Liver (tissue), 9 donors: ENCODE results near the gene PIANP. TPM values are rescaled to one million over a fixed set of nuclear protein-coding genes. Genes with fewer than 3 reads are reported as not detected.

Experiments used
- DNase-seq: peaks from one replicate; pipeline ENCODE4 v3.0.0-alpha.2; 2017; ENCODE audit warnings: low spot score
- H3K27ac ChIP-seq, 2 donors: one replicate each; pipeline ENCODE4 v1.7.0; 2013; ENCODE audit warnings: inconsistent platforms in 2 of 2, low read length in 2 of 2, control low read depth in 1 of 2, low read depth in 1 of 2, mild to moderate bottlenecking in 1 of 2
- H3K27me3 ChIP-seq, 4 donors: one replicate each; pipeline versions ENCODE4 v1.6.1 to v1.7.0; 2013; ENCODE audit warnings: low read length in 3 of 4, inconsistent platforms in 1 of 4, mild to moderate bottlenecking in 1 of 4, moderate library complexity in 1 of 4; ENCODE audit not compliant: control insufficient read depth in 4 of 4, insufficient read depth in 4 of 4
- H3K36me3 ChIP-seq, 4 donors: one replicate each; pipeline versions ENCODE4 v1.6.1 to v1.7.0; 2013; ENCODE audit warnings: low read length in 3 of 4, mild to moderate bottlenecking in 3 of 4, low read depth in 1 of 4, moderate library complexity in 1 of 4; ENCODE audit not compliant: control insufficient read depth in 4 of 4, insufficient read depth in 3 of 4
- H3K4me1 ChIP-seq, 4 donors: one replicate each; pipeline versions ENCODE4 v1.6.1 to v1.7.0; 2013; ENCODE audit warnings: low read length in 3 of 4, mild to moderate bottlenecking in 3 of 4, moderate library complexity in 1 of 4; ENCODE audit not compliant: control insufficient read depth in 4 of 4, insufficient read depth in 4 of 4
- H3K4me3 ChIP-seq, 3 donors: one replicate each; pipeline versions ENCODE4 v1.6.1 to v1.7.0; 2013; ENCODE audit warnings: low read length in 3 of 3, control low read depth in 1 of 3, low read depth in 1 of 3, mild to moderate bottlenecking in 1 of 3
- H3K9ac ChIP-seq, 2 donors: one replicate each; pipeline ENCODE4 v1.7.0; 2013; ENCODE audit warnings: low read length in 2 of 2, mild to moderate bottlenecking in 2 of 2, moderate library complexity in 2 of 2, control low read depth in 1 of 2, low read depth in 1 of 2
- H3K9me3 ChIP-seq, 4 donors: one replicate each; pipeline versions ENCODE4 v1.6.1 to v1.7.0; 2013; ENCODE audit warnings: low read length in 3 of 4; ENCODE audit not compliant: control insufficient read depth in 4 of 4
- CTCF ChIP-seq: fragments of 150-350 bp; IDR thresholded peaks from 2 replicates; pipeline ENCODE4 v1.5.1; 2017; ENCODE audit warnings: improper control_type of control experiment, low read depth, low read length; ENCODE audit not compliant: missing input control
- EGR1 ChIP-seq, 2 donors: IDR thresholded peaks; 2 replicates each; pipeline ENCODE4 v1.6.1; 2016 to 2018; ENCODE audit warnings: antibody characterized with exemption in 2 of 2, low read depth in 2 of 2
- FOXA1 ChIP-seq: IDR thresholded peaks from 2 replicates; pipeline ENCODE4 v1.6.1; 2016; ENCODE audit warnings: antibody characterized with exemption
- FOXA2 ChIP-seq: IDR thresholded peaks from 2 replicates; pipeline ENCODE4 v1.6.1; 2016; ENCODE audit warnings: antibody characterized with exemption
- GABPA ChIP-seq, 2 donors: IDR thresholded peaks in 1 of 2; conservative IDR thresholded peaks in 1 of 2; 2 replicates each; pipeline ENCODE4 v1.6.1; 2016; ENCODE audit warnings: antibody characterized with exemption in 2 of 2, mild to moderate bottlenecking in 1 of 2, moderate library complexity in 1 of 2
- HNF4A ChIP-seq, 2 donors: conservative IDR thresholded peaks; 2 replicates each; pipeline ENCODE4 v1.6.1; 2016; ENCODE audit warnings: antibody characterized with exemption in 2 of 2, mild to moderate bottlenecking in 2 of 2
- HNF4G ChIP-seq: IDR thresholded peaks from 2 replicates; pipeline ENCODE4 v1.6.1; 2016; ENCODE audit warnings: antibody characterized with exemption
- JUND ChIP-seq, 2 donors: IDR thresholded peaks; 2 replicates each; pipeline ENCODE4 v1.6.1; 2016; ENCODE audit warnings: antibody characterized with exemption in 2 of 2
- NR2F2 ChIP-seq: IDR thresholded peaks from 2 replicates; pipeline ENCODE4 v1.6.1; 2016; ENCODE audit warnings: antibody characterized with exemption
- RAD21 ChIP-seq, 2 donors: IDR thresholded peaks; 2 replicates each; pipeline ENCODE4 v1.6.1; 2016; ENCODE audit warnings: antibody characterized with exemption in 2 of 2, mild to moderate bottlenecking in 2 of 2
- REST ChIP-seq: IDR thresholded peaks from 2 replicates; pipeline ENCODE4 v1.6.1; 2016; ENCODE audit warnings: antibody characterized with exemption, mild to moderate bottlenecking
- RXRA ChIP-seq, 2 donors: IDR thresholded peaks; 2 replicates each; pipeline ENCODE4 v1.6.1; 2017 to 2018; ENCODE audit warnings: antibody characterized with exemption in 2 of 2, mild to moderate bottlenecking in 1 of 2
- SP1 ChIP-seq: IDR thresholded peaks from 2 replicates; pipeline ENCODE4 v1.6.1; 2018; ENCODE audit warnings: antibody characterized with exemption, mild to moderate bottlenecking
- TAF1 ChIP-seq: conservative IDR thresholded peaks from 2 replicates; pipeline ENCODE4 v1.6.1; 2016; ENCODE audit warnings: antibody characterized with exemption, mild to moderate bottlenecking
- YY1 ChIP-seq: IDR thresholded peaks from 2 replicates; pipeline ENCODE4 v1.6.1; 2016; ENCODE audit warnings: antibody characterized with exemption, mild to moderate bottlenecking
- ZBTB33 ChIP-seq: IDR thresholded peaks from 2 replicates; pipeline ENCODE4 v1.6.1; 2016; ENCODE audit warnings: antibody characterized with exemption
- WGBS: extraction: QIAGEN DNeasy Blood & Tissue Kit; methylation state at CpG from one replicate; pipeline ENCODE4 v1.1.7; 2013; 5-methylcytosine and 5-hydroxymethylcytosine counted together
- polyA plus RNA-seq, 2 donors: library from polyadenylated mRNA; stranded (reverse) in 1 of 2; unstranded in 1 of 2; fragments of 200-250 nt in 1 of 2; fragments of >200 nt in 1 of 2; fragmentation: Nextera tagmentation in 1 of 2; extraction: Ambion mirVana in 1 of 2; gene quantifications; one replicate each; pipeline versions ENCODE4 v1.2.1 to v1.2.3, GENCODE V29; 2013 to 2015
- total RNA-seq, 2 donors: library from RNA; depleted of rRNA; stranded (reverse); fragments of >200 nt; gene quantifications; one replicate each; pipeline ENCODE4 v1.2.3, GENCODE V29; 2014
- TF ChIP-seq, protein P1 (sequence below): IDR thresholded peaks from 2 replicates; pipeline ENCODE4 v1.6.1; 2016; ENCODE audit warnings: antibody characterized with exemption
- TF ChIP-seq, protein P2 (sequence below): IDR thresholded peaks from 2 replicates; pipeline ENCODE4 v1.6.1; 2016; ENCODE audit warnings: antibody characterized with exemption
- donor health status: healthy.
- donor health status: healthy.
- donor health status: healthy.
- donor health status: healthy.
- donor health status: healthy.

The PIANP gene
- total and polyA plus RNA-seq, 4 donors = 0.03 TPM; not detected in 3

DNA sequence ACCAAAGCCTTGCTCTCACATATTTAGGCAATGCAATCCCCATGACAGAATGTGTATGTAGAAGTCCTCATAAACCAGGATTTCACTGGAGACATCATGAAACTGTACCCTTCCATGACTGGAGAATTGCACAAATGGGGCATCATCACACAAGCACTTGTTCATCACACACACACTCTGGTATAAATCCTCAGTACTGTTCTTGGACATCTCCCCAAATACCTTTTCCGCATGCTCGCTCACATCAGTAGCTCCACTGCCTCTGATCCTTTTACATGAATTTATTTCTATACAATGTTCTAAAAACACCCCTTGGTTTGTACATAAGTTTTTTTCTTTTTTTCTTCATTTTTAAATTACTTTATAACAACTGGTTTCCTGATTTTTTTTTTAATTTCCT lies 34.4 kb downstream of the PIANP start:
- Histone ChIP-seq H3K27me3 (no peaks in the 10 kb centered on the region), H3K9ac (no peak overlapping the region), H3K27ac (no peak overlapping the region), H3K9me3 (no peaks in the 10 kb centered on the region), H3K4me1 (peaks cover 4 to 11% (median 11%) of the 10 kb centered on the region in 4 donors), H3K4me3 (no peak overlapping the region), H3K36me3 (peaks cover 19 to 42% (median 36%) of the 10 kb centered on the region in 4 donors)
- no peak for TF ChIP-seq SP1
- TF ChIP-seq REST = no peak
- TF ChIP-seq FOXA2 = no peak
- no peak for TF ChIP-seq EGR1 (IDR thresholded peaks at IDR 0.05; ENCODE audit: low read depth in 2 of 2)
- TF ChIP-seq GABPA (IDR thresholded peaks at IDR 0.05 in 1 of 2, conservative IDR thresholded peaks at IDR 0.05 in 1 of 2) = no peak
- WGBS = 97% methylated on average over 2 of the region's 2 CpGs
- no peak for DNase-seq

- Histone ChIP-seq H3K4me1 (peaks cover 4 to 11% (median 11%) of the 10 kb centered on the region in 4 donors), H3K9me3 (no peaks in the 10 kb centered on the region), H3K9ac (no peak overlapping the region), H3K27ac (no peak overlapping the region), H3K4me3 (no peak overlapping the region), H3K27me3 (no peaks in the 10 kb centered on the region), H3K36me3 (peaks cover 12 to 29% (median 23%) of the 10 kb centered on the region in 4 donors)
- TF ChIP-seq HNF4G = no peak
- TF ChIP-seq HNF4A (conservative IDR thresholded peaks at IDR 0.05) = no peak
- TF ChIP-seq SP1 = no peak
- TF ChIP-seq, protein P1, sequence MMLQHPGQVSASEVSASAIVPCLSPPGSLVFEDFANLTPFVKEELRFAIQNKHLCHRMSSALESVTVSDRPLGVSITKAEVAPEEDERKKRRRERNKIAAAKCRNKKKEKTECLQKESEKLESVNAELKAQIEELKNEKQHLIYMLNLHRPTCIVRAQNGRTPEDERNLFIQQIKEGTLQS = no peak
- no peak for TF ChIP-seq JUND (IDR thresholded peaks at IDR 0.05)
- TF ChIP-seq RXRA (IDR thresholded peaks at IDR 0.05) = no peak
- no peak for TF ChIP-seq FOXA2
- TF ChIP-seq RAD21 (IDR thresholded peaks at IDR 0.05) = no peak
- no peak for TF ChIP-seq YY1
- TF ChIP-seq, protein P2, sequence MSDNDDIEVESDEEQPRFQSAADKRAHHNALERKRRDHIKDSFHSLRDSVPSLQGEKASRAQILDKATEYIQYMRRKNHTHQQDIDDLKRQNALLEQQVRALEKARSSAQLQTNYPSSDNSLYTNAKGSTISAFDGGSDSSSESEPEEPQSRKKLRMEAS = no peak
- TF ChIP-seq FOXA1 = no peak
- no peak for TF ChIP-seq ZBTB33
- no peak for TF ChIP-seq EGR1 (IDR thresholded peaks at IDR 0.05; ENCODE audit: low read depth in 2 of 2)
- no peak for TF ChIP-seq CTCF
- no peak for TF ChIP-seq GABPA (IDR thresholded peaks at IDR 0.05 in 1 of 2, conservative IDR thresholded peaks at IDR 0.05 in 1 of 2)
- no peak for TF ChIP-seq NR2F2
- no peak for TF ChIP-seq TAF1
- TF ChIP-seq REST = no peak
- 80% methylated on average over 2 of the region's 2 CpGs for WGBS
- DNase-seq = no peak
Measured at GRCh38 chr12:6664902-6665301, 35.7 kb downstream of the PIANP start.
